Right lobe of liver (tissue), 4 donors: ENCODE results near the gene OPCML.

Source experiments
- CTCF ChIP-seq, 4 donors: fragments of 200-600 bp in 3 of 4; fragments of 450-650 bp in 1 of 4; IDR thresholded peaks; one replicate each; pipeline versions ENCODE4 v1.5.1 to v1.8.0; 2016 to 2022; ENCODE audit warnings: antibody characterized with exemption in 4 of 4, mild to moderate bottlenecking in 2 of 4
- POLR2A ChIP-seq: fragments of 450-650 bp; IDR thresholded peaks from one replicate; pipeline ENCODE4 v1.6.1; 2017; ENCODE audit warnings: antibody characterized with exemption, mild to moderate bottlenecking
- donor health status: DM: no; HTN: no; CAD: no.
- donor health status: DM: no; HTN: no; CAD: no.
- donor health status: DM: no; HTN: yes; CAD: no.

- TF ChIP-seq POLR2A (no peak), CTCF (IDR thresholded peaks at IDR 0.05) (no peak)
Observed at GRCh38 chr11:132792341-132793140, 739.8 kb downstream of the OPCML start.
